Loucy (cell line): Measurements from ENCODE around the gene HDGF.

Experiments
- H2AFZ ChIP-seq: fragments of 200-600 bp; sonication (generic); 2 replicates; pipeline ENCODE4 v1.6.0; 2016; ENCODE audit warnings: antibody characterized with exemption, mild to moderate bottlenecking, low read length, moderate library complexity
- H3F3A ChIP-seq: fragments of 200-600 bp; 2 replicates; pipeline ENCODE4 v1.6.0; 2016; ENCODE audit warnings: antibody characterized with exemption, low read depth, mild to moderate bottlenecking
- H3K27me3 ChIP-seq: fragments of 200-600 bp; sonication (generic); 2 replicates; pipeline ENCODE4 v1.6.1; 2014; ENCODE audit warnings: low read length, mild to moderate bottlenecking; ENCODE audit not compliant: insufficient read depth, poor library complexity, severe bottlenecking
- H3K36me3 ChIP-seq: fragments of 200-600 bp; sonication (generic); 2 replicates; pipeline ENCODE4 v1.6.1; 2016; ENCODE audit warnings: low read length; ENCODE audit not compliant: insufficient read depth
- H3K4me1 ChIP-seq: fragments of 200-600 bp; sonication (generic); 2 replicates; pipeline ENCODE4 v1.5.1; 2014; ENCODE audit warnings: low read length, mild to moderate bottlenecking; ENCODE audit not compliant: insufficient read depth, poor library complexity, severe bottlenecking
- H3K4me2 ChIP-seq: fragments of 200-600 bp; sonication (generic); 2 replicates; pipeline ENCODE4 v1.6.0; 2014; ENCODE audit warnings: antibody characterized with exemption, low read length, low read depth, mild to moderate bottlenecking; ENCODE audit not compliant: poor library complexity, severe bottlenecking
- H3K4me3 ChIP-seq: fragments of 200-600 bp; sonication (generic); 2 replicates; pipeline ENCODE4 v1.5.1; 2014; ENCODE audit warnings: low read length, mild to moderate bottlenecking, mixed read lengths; ENCODE audit not compliant: poor library complexity, severe bottlenecking
- H3K79me2 ChIP-seq: fragments of 200-600 bp; sonication (generic); 2 replicates; pipeline ENCODE4 v1.6.1; 2014; ENCODE audit warnings: low read length; ENCODE audit not compliant: insufficient read depth
- H3K9ac ChIP-seq: fragments of 200-600 bp; sonication (generic); 2 replicates; pipeline ENCODE4 v1.6.0; 2014; ENCODE audit warnings: mild to moderate bottlenecking, low read depth, low read length, moderate library complexity; ENCODE audit not compliant: poor library complexity, severe bottlenecking
- H3K9me2 ChIP-seq: fragments of 200-600 bp; sonication (generic); replicated peaks from 2 replicates; pipeline ENCODE4 v1.6.1; 2016; ENCODE audit warnings: low read depth, low read length, mixed read lengths
- H3K9me3 ChIP-seq: fragments of 200-600 bp; sonication (generic); 2 replicates; pipeline ENCODE4 v1.6.1; 2014; ENCODE audit warnings: mild to moderate bottlenecking, antibody characterized with exemption, low read length, low read depth; ENCODE audit not compliant: insufficient read depth
- H4K20me1 ChIP-seq: fragments of 200-600 bp; sonication (generic); 2 replicates; pipeline ENCODE4 v1.6.0; 2014; ENCODE audit warnings: antibody characterized with exemption, low read length, mild to moderate bottlenecking; ENCODE audit not compliant: insufficient read depth, poor library complexity, severe bottlenecking
- EZH2phosphoT487 ChIP-seq: fragments of 200-600 bp; IDR thresholded peaks from 2 replicates; pipeline ENCODE4 v1.6.1; 2018; ENCODE audit warnings: antibody characterized with exemption, mild to moderate bottlenecking, moderate library complexity, borderline replicate concordance
- TF ChIP-seq, protein P1 (sequence below): fragments of 200-600 bp; sonication (generic); conservative IDR thresholded peaks from 2 replicates; pipeline ENCODE4 v1.5.1; 2014; ENCODE audit warnings: mild to moderate bottlenecking, antibody characterized with exemption, low read length

Gene HDGF

GRCh38 chr1:156776942-156777341, 25.5 kb upstream of the HDGF start:
- Histone ChIP-seq H3K79me2 (peaks cover 95% of the 10 kb centered on the region), H3K36me3 (peaks cover 12% of the 10 kb centered on the region; the same call in 1 of the 2 replicates), H3K9me2 (no peaks in the 10 kb centered on the region), H3K9me3 (no peaks in the 10 kb centered on the region), H3K4me1 (peaks cover 43% of the 10 kb centered on the region), H4K20me1 (peaks cover 71% of the 10 kb centered on the region), H3F3A (no peaks in the 10 kb centered on the region), H3K4me2 (peak overlapping the region; percentile 57), H3K27me3 (no peaks in the 10 kb centered on the region), H3K4me3 (peak overlapping the region; percentile 12), H3K9ac (peak overlapping the region; percentile 18), H2AFZ (no peak overlapping the region)
- no peak for TF ChIP-seq EZH2phosphoT487
- TF ChIP-seq, protein P1, sequence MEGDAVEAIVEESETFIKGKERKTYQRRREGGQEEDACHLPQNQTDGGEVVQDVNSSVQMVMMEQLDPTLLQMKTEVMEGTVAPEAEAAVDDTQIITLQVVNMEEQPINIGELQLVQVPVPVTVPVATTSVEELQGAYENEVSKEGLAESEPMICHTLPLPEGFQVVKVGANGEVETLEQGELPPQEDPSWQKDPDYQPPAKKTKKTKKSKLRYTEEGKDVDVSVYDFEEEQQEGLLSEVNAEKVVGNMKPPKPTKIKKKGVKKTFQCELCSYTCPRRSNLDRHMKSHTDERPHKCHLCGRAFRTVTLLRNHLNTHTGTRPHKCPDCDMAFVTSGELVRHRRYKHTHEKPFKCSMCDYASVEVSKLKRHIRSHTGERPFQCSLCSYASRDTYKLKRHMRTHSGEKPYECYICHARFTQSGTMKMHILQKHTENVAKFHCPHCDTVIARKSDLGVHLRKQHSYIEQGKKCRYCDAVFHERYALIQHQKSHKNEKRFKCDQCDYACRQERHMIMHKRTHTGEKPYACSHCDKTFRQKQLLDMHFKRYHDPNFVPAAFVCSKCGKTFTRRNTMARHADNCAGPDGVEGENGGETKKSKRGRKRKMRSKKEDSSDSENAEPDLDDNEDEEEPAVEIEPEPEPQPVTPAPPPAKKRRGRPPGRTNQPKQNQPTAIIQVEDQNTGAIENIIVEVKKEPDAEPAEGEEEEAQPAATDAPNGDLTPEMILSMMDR, result no peak

- H3K4me1 ChIP-seq, result peaks cover 52% of the 10 kb centered on the region
- H3K4me3 ChIP-seq, result peak overlapping the region; percentile 12
- H3K4me2 ChIP-seq, result peak overlapping the region; percentile 57
- no peaks in the 10 kb centered on the region for H3K27me3 ChIP-seq
- H2AFZ ChIP-seq, result no peak overlapping the region
- no peaks in the 10 kb centered on the region for H3F3A ChIP-seq
- H3K9ac ChIP-seq, result no peak overlapping the region
- H3K9me2 ChIP-seq, result no peaks in the 10 kb centered on the region
- TF ChIP-seq, protein P1, result no peak
- no peak for TF ChIP-seq EZH2phosphoT487
- H3K9me3 ChIP-seq, result no peaks in the 10 kb centered on the region
- peaks cover 1% of the 10 kb centered on the region; the same call in 1 of the 2 replicates for H3K36me3 ChIP-seq
- H4K20me1 ChIP-seq, result peaks cover 71% of the 10 kb centered on the region
- H3K79me2 ChIP-seq, result peaks cover 95% of the 10 kb centered on the region
These were observed 24.3 kb upstream of the HDGF start for GRCh38 chr1:156775799-156776198.

- H3K4me1 ChIP-seq, result peaks cover 71% of the 10 kb centered on the region
- H3K9ac ChIP-seq, result no peak overlapping the region
- TF ChIP-seq, protein P1, result peak; percentile 45
- no peak for TF ChIP-seq EZH2phosphoT487
- peak overlapping the region; percentile 55 for H3K4me3 ChIP-seq
- H3K9me2 ChIP-seq, result no peaks in the 10 kb centered on the region
- peaks cover 80% of the 10 kb centered on the region for H4K20me1 ChIP-seq
- H3K9me3 ChIP-seq, result no peaks in the 10 kb centered on the region
- no peaks in the 10 kb centered on the region for H3K27me3 ChIP-seq
- peaks cover 97% of the 10 kb centered on the region for H3K79me2 ChIP-seq
- no peaks in the 10 kb centered on the region for H3K36me3 ChIP-seq
- no peaks in the 10 kb centered on the region for H3F3A ChIP-seq
- no peak overlapping the region for H2AFZ ChIP-seq
- H3K4me2 ChIP-seq, result peak overlapping the region; percentile 95
These were observed 22.1 kb upstream of the HDGF start for GRCh38 chr1:156773607-156774006.
